ENCODE measurements around the gene DYRK1B. TPM values are rescaled to one million over a fixed set of nuclear protein-coding genes. Genes with fewer than 3 reads are reported as not detected.
"Not testable (repeated sequence)": the region's sequence is repeated elsewhere in the genome, so short reads cannot be mapped to it uniquely, and the experiment has no call there.

The DYRK1B gene
- polyA plus RNA-seq, 3 donors = 28.2 to 34.5 (median 32.1) TPM

GRCh38 chr19:39814111-39814510 is 19.9 kb downstream of the DYRK1B start:
- not testable (repeated sequence) for DNase-seq (ENCODE audit: low read depth in 3 of 3, low spot score in 2 of 3)

GRCh38 chr19:39813264-39813993 is 20.5 kb downstream of the DYRK1B start:
- DNase-seq (ENCODE audit: low read depth in 3 of 3, low spot score in 2 of 3) = peak in 1 of 3 donors; percentile 33

- no peak for DNase-seq (ENCODE audit: low read depth in 3 of 3, low spot score in 2 of 3)
Measured at GRCh38 chr19:39811064-39811463, 22.9 kb downstream of the DYRK1B start.

GRCh38 chr19:39810424-39810823 is 23.5 kb downstream of the DYRK1B start:
- no peak for DNase-seq (ENCODE audit: low read depth in 3 of 3, low spot score in 2 of 3)

GRCh38 chr19:39809368-39809767 is 24.6 kb downstream of the DYRK1B start:
- DNase-seq (ENCODE audit: low read depth in 3 of 3, low spot score in 2 of 3) = no peak

GRCh38 chr19:39808688-39809087 is 25.3 kb downstream of the DYRK1B start:
- not testable (repeated sequence) for DNase-seq (ENCODE audit: low read depth in 3 of 3, low spot score in 2 of 3)

- no peak for DNase-seq (ENCODE audit: low read depth in 3 of 3, low spot score in 2 of 3)
Measured at GRCh38 chr19:39807846-39808364, 26.1 kb downstream of the DYRK1B start.

- DNase-seq (ENCODE audit: low read depth in 3 of 3, low spot score in 2 of 3) = no peak
Measured at GRCh38 chr19:39805104-39805503, 28.9 kb downstream of the DYRK1B start.

GRCh38 chr19:39802958-39803357 is 31.0 kb downstream of the DYRK1B start:
- no peak for DNase-seq (ENCODE audit: low read depth in 3 of 3, low spot score in 2 of 3)

GRCh38 chr19:39797083-39797482 is 36.9 kb downstream of the DYRK1B start:
- no peak for DNase-seq (ENCODE audit: low read depth in 3 of 3, low spot score in 2 of 3)

- no peak for DNase-seq (ENCODE audit: low read depth in 3 of 3, low spot score in 2 of 3)
Measured at GRCh38 chr19:39796000-39796498, 37.9 kb downstream of the DYRK1B start.

GRCh38 chr19:39795001-39795400 is 39.0 kb downstream of the DYRK1B start:
- DNase-seq (ENCODE audit: low read depth in 3 of 3, low spot score in 2 of 3) = no peak

GRCh38 chr19:39792999-39793546 is 40.9 kb downstream of the DYRK1B start:
- DNase-seq (ENCODE audit: low read depth in 3 of 3, low spot score in 2 of 3) = peak; percentile 48 to 63 (median 60)

GRCh38 chr19:39788244-39788643 is 45.7 kb downstream of the DYRK1B start:
- DNase-seq (ENCODE audit: low read depth in 3 of 3, low spot score in 2 of 3) = no peak

GRCh38 chr19:39780894-39781293 is 53.1 kb downstream of the DYRK1B start:
- DNase-seq (ENCODE audit: low read depth in 3 of 3, low spot score in 2 of 3) = no peak

- no peak for DNase-seq (ENCODE audit: low read depth in 3 of 3, low spot score in 2 of 3)
Measured at GRCh38 chr19:39778763-39779162, 55.2 kb downstream of the DYRK1B start, which contains the start of gene LEUTX. LEUTX (plus strand) TSS chr19:39778854; CDS start chr19:39778921, 67 bp downstream.

Other genes starting within 250 kb of the DYRK1B start
- gene LGALS13, start 231.6 kb downstream of the DYRK1B start, polyA plus RNA-seq (ENCODE audit: insufficient read length in 3 of 3) = not detected
- not detected for gene LGALS16, start 178.2 kb downstream of the DYRK1B start, polyA plus RNA-seq (ENCODE audit: insufficient read length in 3 of 3)
- gene LGALS14, start 129.7 kb downstream of the DYRK1B start, polyA plus RNA-seq (ENCODE audit: insufficient read length in 3 of 3) = not detected
- 1 to 10 TPM in 2 of 3 donors, under 1 TPM in 1; 0.97 to 5.5 (median 2.3) TPM for gene CLC, start 96.1 kb downstream of the DYRK1B start, polyA plus RNA-seq (ENCODE audit: insufficient read length in 3 of 3)
- gene LEUTX, start 55.3 kb downstream of the DYRK1B start, polyA plus RNA-seq (ENCODE audit: insufficient read length in 3 of 3) = not detected
- 100 to 1,000 TPM; 345 to 389 (median 381) TPM for gene FBL, start 12.2 kb upstream of the DYRK1B start, polyA plus RNA-seq (ENCODE audit: insufficient read length in 3 of 3)
- 1 to 10 TPM; 5.4 to 9.4 (median 9.2) TPM for gene FCGBP, start 100.5 kb upstream of the DYRK1B start, polyA plus RNA-seq (ENCODE audit: insufficient read length in 3 of 3)
- 10 to 100 TPM; 81.1 to 93.7 (median 86.7) TPM for gene PSMC4, start 137.0 kb upstream of the DYRK1B start, polyA plus RNA-seq (ENCODE audit: insufficient read length in 3 of 3)
- 1 to 10 TPM; 4.9 to 6.2 (median 6.1) TPM for gene ZNF546, start 162.9 kb upstream of the DYRK1B start, polyA plus RNA-seq (ENCODE audit: insufficient read length in 3 of 3)
- gene ZNF780B, start 222.1 kb upstream of the DYRK1B start, polyA plus RNA-seq (ENCODE audit: insufficient read length in 3 of 3) = 10 to 100 TPM; 20.6 to 22.9 (median 21.5) TPM